Neural progenitor cell (in vitro differentiated cells): ENCODE results near the gene SATB1. TPM values are rescaled to one million over a fixed set of nuclear protein-coding genes. Genes with fewer than 3 reads are reported as not detected.
A peak's percentile ranks its signal among the peaks of the same experiment; 100 is the strongest.

ENCODE experiments used
- DNase-seq: peaks from one replicate; pipeline ENCODE4 v3.0.0-alpha.2; 2016; ENCODE audit warnings: low spot score
- H2AFZ ChIP-seq: fragments of 200-600 bp; sonication (generic); replicated peaks from 2 replicates; pipeline ENCODE4 v1.6.1; 2016; ENCODE audit warnings: antibody characterized with exemption
- H3F3A ChIP-seq: fragments of 200-600 bp; sonication (generic); 2 replicates; pipeline ENCODE4 v1.6.1; 2016; ENCODE audit warnings: antibody characterized with exemption, low read depth
- H3K27ac ChIP-seq: fragments of 200-600 bp; sonication (generic); 2 replicates; pipeline ENCODE4 v1.5.1; 2016; ENCODE audit warnings: mild to moderate bottlenecking
- H3K27me3 ChIP-seq: fragments of 200-600 bp; sonication (generic); 2 replicates; pipeline ENCODE4 v1.6.1; 2016; ENCODE audit warnings: mild to moderate bottlenecking, moderate library complexity
- H3K36me3 ChIP-seq: fragments of 200-600 bp; sonication (generic); 2 replicates; pipeline ENCODE4 v1.5.1; 2016
- H3K4me1 ChIP-seq: fragments of 200-600 bp; sonication (generic); 2 replicates; pipeline ENCODE4 v1.6.1; 2016; ENCODE audit warnings: mixed run types
- H3K4me2 ChIP-seq: fragments of 200-600 bp; sonication (generic); 2 replicates; pipeline ENCODE4 v1.6.1; 2016
- H3K4me3 ChIP-seq: fragments of 200-600 bp; sonication (generic); 2 replicates; pipeline ENCODE4 v1.5.1; 2016
- H3K79me2 ChIP-seq: fragments of 200-600 bp; sonication (generic); 2 replicates; pipeline ENCODE4 v1.6.1; 2016; ENCODE audit warnings: low read depth
- H3K9ac ChIP-seq: fragments of 200-600 bp; sonication (generic); 2 replicates; pipeline ENCODE4 v1.6.1; 2016
- H3K9me3 ChIP-seq: fragments of 200-600 bp; sonication (generic); 2 replicates; pipeline ENCODE4 v1.5.1; 2016; ENCODE audit warnings: low read depth
- H4K20me1 ChIP-seq: fragments of 200-600 bp; sonication (generic); 2 replicates; pipeline ENCODE4 v1.6.1; 2016; ENCODE audit warnings: low read depth
- H3K27ac Mint-ChIP-seq: 3 replicates; pipeline ENCODE4 v1.8.0; 2021; ENCODE audit warnings: mixed read lengths
- H3K27me3 Mint-ChIP-seq: 2 replicates; pipeline ENCODE4 v1.8.0; 2022; ENCODE audit warnings: low read depth, mild to moderate bottlenecking, inconsistent platforms, moderate library complexity, mixed read lengths; ENCODE audit not compliant: insufficient read depth
- H3K36me3 Mint-ChIP-seq: 3 replicates; pipeline ENCODE4 v1.8.0; 2021; ENCODE audit warnings: mixed read lengths
- H3K4me1 Mint-ChIP-seq: 3 replicates; pipeline ENCODE4 v1.8.0; 2021; ENCODE audit warnings: mixed read lengths
- H3K4me3 Mint-ChIP-seq: 3 replicates; pipeline ENCODE4 v1.8.0; 2021; ENCODE audit warnings: mild to moderate bottlenecking, moderate library complexity, mixed read lengths
- H3K9me3 Mint-ChIP-seq: 3 replicates; pipeline ENCODE4 v1.8.0; 2020; ENCODE audit warnings: mixed read lengths
- EZH2 ChIP-seq: fragments of 200-600 bp; sonication (generic); IDR thresholded peaks from 2 replicates; pipeline ENCODE4 v1.6.1; 2017; ENCODE audit warnings: antibody characterized with exemption, mild to moderate bottlenecking, moderate library complexity
- EZH2phosphoT487 ChIP-seq: fragments of 200-600 bp; sonication (generic); IDR thresholded peaks from 2 replicates; pipeline ENCODE4 v1.6.1; 2017; ENCODE audit warnings: antibody characterized with exemption
- total RNA-seq: library from RNA; depleted of rRNA; stranded (reverse); fragments of >200 nt; gene quantifications from 2 replicates; pipeline ENCODE4 v1.2.3, GENCODE V29; 2015; ENCODE audit warnings: low replicate concordance
- TF ChIP-seq, protein P1 (sequence below): fragments of 200-600 bp; sonication (generic); IDR thresholded peaks from 2 replicates; pipeline ENCODE4 v1.5.1; 2017; ENCODE audit warnings: antibody characterized with exemption, mild to moderate bottlenecking

Gene SATB1
- total RNA-seq, 1 donor from 2014 or later: 38.6 TPM

DNA sequence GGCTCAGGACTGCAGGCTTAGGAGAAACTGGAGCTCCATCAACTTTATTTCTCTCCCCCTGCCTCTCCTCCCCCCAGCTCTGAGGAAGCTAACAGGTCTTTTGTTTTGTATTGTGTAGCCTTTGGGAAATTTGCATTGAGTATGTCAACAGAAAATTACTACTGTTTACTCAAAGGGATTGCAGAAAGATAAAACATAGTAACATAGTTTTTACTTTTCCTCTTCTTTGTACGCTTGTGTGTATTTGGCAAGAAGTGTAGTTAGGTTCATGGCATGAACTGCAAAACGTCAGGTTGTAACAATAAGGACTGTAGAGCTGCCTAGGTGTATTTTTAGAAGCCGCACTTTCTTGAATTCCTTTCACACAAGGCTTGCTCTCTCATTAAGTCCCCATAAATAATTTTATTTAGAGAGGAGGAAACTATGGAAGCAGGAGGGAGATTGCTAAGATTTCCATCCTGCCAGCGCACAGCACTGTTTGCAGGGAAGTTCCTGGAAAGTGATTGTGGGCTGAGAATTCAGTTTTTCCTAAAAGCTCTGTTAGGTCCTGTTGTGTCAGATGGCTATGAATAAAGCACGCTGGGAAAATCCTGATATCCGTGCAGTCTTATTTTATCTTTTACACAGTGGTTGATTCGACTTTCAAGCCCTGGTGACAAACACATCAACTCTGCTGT lies 21.1 kb upstream of the SATB1 start:
- H3K27ac Mint-ChIP-seq: no peak overlapping the region
- Histone ChIP-seq H3F3A (peaks cover 34% of the 10 kb centered on the region), H3K36me3 (no peaks in the 10 kb centered on the region), H2AFZ (no peak overlapping the region), H3K79me2 (no peaks in the 10 kb centered on the region), H3K27ac (no peak overlapping the region), H3K9me3 (no peaks in the 10 kb centered on the region), H3K4me1 (peaks cover 13% of the 10 kb centered on the region), H3K4me3 (peak overlapping the region; percentile 79), H3K9ac (no peak overlapping the region), H3K27me3 (peaks cover 56% of the 10 kb centered on the region), H4K20me1 (peaks cover 9% of the 10 kb centered on the region), H3K4me2 (peak overlapping the region; percentile 96)
- H3K4me1 Mint-ChIP-seq: peaks cover 14% of the 10 kb centered on the region
- H3K4me3 Mint-ChIP-seq: peak overlapping the region; percentile 91
- DNase-seq: peak; percentile 14
- no peaks in the 10 kb centered on the region for H3K36me3 Mint-ChIP-seq
- H3K27me3 Mint-ChIP-seq: peaks cover 19% of the 10 kb centered on the region
- TF ChIP-seq, protein P1, sequence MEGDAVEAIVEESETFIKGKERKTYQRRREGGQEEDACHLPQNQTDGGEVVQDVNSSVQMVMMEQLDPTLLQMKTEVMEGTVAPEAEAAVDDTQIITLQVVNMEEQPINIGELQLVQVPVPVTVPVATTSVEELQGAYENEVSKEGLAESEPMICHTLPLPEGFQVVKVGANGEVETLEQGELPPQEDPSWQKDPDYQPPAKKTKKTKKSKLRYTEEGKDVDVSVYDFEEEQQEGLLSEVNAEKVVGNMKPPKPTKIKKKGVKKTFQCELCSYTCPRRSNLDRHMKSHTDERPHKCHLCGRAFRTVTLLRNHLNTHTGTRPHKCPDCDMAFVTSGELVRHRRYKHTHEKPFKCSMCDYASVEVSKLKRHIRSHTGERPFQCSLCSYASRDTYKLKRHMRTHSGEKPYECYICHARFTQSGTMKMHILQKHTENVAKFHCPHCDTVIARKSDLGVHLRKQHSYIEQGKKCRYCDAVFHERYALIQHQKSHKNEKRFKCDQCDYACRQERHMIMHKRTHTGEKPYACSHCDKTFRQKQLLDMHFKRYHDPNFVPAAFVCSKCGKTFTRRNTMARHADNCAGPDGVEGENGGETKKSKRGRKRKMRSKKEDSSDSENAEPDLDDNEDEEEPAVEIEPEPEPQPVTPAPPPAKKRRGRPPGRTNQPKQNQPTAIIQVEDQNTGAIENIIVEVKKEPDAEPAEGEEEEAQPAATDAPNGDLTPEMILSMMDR: no peak
- no peak for TF ChIP-seq EZH2
- TF ChIP-seq EZH2phosphoT487: no peak
- H3K9me3 Mint-ChIP-seq: peaks cover 6% of the 10 kb centered on the region

DNA sequence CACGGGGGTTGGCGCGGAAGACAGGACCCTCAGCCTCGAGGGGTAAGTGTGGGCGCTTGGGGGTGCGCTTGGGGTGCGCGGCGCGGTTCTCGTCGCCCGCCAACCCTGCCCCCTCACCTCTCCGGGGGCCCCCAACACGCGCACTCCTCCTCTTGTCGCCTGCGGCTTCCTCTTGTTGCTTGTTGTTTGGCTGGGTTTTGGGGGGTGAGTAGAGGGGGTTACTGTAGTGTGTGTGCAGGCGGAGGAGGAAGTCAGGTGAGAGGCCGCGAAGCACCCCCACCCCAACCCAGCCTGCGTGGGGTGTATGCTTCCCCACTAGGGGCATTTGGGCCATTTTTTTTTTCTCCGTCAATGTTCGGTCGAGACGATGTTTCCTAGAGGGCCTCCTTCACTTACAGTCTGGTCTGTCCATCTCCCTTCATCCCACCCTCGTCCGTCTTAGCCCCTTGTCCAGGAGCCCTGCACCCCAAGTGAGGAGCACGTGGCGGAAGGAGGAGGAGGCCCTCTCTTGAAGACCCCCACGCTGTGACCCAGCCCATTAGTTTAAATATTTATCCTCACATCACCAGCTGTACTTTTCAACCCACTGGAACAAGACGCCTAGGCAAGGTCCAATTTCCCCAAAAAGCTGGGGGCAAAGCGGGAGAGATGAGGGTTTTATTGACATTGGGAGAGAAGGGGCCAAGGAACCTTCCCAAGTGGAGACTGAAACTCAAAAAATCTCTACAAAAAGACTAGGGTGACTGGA lies 20.4 kb upstream of the SATB1 start:
- Mint-ChIP-seq H3K9me3 (peaks cover 6% of the 10 kb centered on the region), H3K27ac (no peak overlapping the region), H3K4me3 (peak overlapping the region; percentile 91), H3K36me3 (no peaks in the 10 kb centered on the region), H3K4me1 (peaks cover 14% of the 10 kb centered on the region), H3K27me3 (peaks cover 19% of the 10 kb centered on the region)
- H3K36me3 ChIP-seq: no peaks in the 10 kb centered on the region
- DNase-seq: peak; percentile 27
- H4K20me1 ChIP-seq: peaks cover 9% of the 10 kb centered on the region
- peaks cover 13% of the 10 kb centered on the region for H3K4me1 ChIP-seq
- no peak for TF ChIP-seq EZH2
- TF ChIP-seq, protein P1: peak; percentile 12
- no peak overlapping the region for H3K27ac ChIP-seq
- H2AFZ ChIP-seq: peak overlapping the region; percentile 97
- peak overlapping the region; percentile 96 for H3K4me2 ChIP-seq
- no peaks in the 10 kb centered on the region for H3K79me2 ChIP-seq
- H3K9me3 ChIP-seq: no peaks in the 10 kb centered on the region
- peaks cover 34% of the 10 kb centered on the region for H3F3A ChIP-seq
- no peak overlapping the region for H3K9ac ChIP-seq
- H3K27me3 ChIP-seq: peaks cover 63% of the 10 kb centered on the region
- H3K4me3 ChIP-seq: peak overlapping the region; percentile 79

DNA sequence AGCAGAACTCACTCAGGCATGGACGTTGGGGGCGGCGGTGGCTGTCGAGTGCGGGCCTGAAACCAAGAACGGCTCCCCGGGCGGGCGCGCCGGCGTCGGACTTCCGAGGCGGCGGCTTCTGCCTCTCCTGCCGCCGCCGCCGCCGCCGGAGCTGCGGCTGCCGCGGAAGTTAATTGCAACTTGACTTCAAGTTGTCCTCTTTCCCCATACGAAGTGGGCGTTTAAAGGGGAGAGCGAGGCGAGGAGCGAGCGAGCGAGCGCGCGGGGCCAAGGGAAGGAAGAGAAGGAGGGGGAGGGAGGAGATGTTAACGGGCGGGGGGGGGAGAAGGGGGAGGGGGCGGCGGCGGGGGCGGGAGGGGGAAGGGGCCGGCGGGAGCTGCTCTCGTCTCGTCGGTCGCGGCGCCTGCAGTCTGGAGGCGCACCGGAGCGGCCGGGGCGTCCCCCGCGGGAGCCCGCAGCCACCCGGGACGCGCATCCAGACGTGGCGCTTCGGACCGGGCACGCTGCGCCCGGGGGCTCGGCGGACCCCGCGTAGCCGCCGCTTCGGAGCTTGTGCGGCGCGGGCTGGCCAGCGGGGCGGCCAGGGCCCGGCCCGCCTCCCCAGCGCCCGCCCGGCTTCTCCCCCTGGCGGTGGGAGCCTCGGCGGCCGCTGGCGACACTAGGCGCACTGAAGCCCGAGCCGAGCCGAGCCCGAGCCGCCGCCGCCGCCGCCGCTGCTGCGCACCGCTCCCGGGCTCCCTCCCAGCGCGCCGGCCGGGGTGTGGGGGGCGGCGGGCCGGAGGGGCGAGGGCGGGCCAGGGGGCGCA lies 19.7 kb upstream of the SATB1 start:
- peaks cover 34% of the 10 kb centered on the region for H3F3A ChIP-seq
- H3K27me3 ChIP-seq: peaks cover 71% of the 10 kb centered on the region
- peak; percentile 92 for DNase-seq
- Mint-ChIP-seq H3K36me3 (no peaks in the 10 kb centered on the region), H3K27me3 (peaks cover 19% of the 10 kb centered on the region), H3K9me3 (peaks cover 5% of the 10 kb centered on the region), H3K4me3 (peak overlapping the region; percentile 93), H3K27ac (no peak overlapping the region), H3K4me1 (peaks cover 14% of the 10 kb centered on the region)
- peak overlapping the region; percentile 79 for H3K4me3 ChIP-seq
- peaks cover 13% of the 10 kb centered on the region for H3K4me1 ChIP-seq
- peak overlapping the region; percentile 97 for H3K4me2 ChIP-seq
- H2AFZ ChIP-seq: peak overlapping the region; percentile 97
- no peak overlapping the region for H3K9ac ChIP-seq
- no peaks in the 10 kb centered on the region for H3K79me2 ChIP-seq
- H3K36me3 ChIP-seq: no peaks in the 10 kb centered on the region
- H3K27ac ChIP-seq: no peak overlapping the region
- no peaks in the 10 kb centered on the region for H3K9me3 ChIP-seq
- TF ChIP-seq, protein P1: peak; percentile 41
- TF ChIP-seq EZH2phosphoT487: no peak
- H4K20me1 ChIP-seq: peaks cover 9% of the 10 kb centered on the region
